ENCODE measurements around the gene PRKCA.

DNA sequence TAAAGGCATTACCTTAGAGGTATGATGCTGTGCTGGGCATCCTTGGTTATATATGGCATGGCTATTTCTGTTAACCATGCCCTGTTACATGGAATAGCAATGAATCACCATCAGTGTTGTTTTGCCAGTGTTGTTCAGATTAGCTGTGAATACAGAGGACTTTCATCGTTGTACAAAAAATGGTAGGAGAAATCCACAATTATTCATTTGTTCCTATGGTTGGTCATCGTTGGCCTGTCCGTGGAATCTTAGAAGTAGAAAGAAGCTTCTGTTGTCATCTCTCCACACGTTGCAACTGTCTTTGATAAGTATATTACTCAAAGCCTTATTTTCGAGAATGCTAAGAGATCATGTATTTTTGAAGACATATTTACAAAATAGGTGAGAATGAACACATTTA lies 418.2 kb downstream of the PRKCA start:
- TF ChIP-seq, protein P1, sequence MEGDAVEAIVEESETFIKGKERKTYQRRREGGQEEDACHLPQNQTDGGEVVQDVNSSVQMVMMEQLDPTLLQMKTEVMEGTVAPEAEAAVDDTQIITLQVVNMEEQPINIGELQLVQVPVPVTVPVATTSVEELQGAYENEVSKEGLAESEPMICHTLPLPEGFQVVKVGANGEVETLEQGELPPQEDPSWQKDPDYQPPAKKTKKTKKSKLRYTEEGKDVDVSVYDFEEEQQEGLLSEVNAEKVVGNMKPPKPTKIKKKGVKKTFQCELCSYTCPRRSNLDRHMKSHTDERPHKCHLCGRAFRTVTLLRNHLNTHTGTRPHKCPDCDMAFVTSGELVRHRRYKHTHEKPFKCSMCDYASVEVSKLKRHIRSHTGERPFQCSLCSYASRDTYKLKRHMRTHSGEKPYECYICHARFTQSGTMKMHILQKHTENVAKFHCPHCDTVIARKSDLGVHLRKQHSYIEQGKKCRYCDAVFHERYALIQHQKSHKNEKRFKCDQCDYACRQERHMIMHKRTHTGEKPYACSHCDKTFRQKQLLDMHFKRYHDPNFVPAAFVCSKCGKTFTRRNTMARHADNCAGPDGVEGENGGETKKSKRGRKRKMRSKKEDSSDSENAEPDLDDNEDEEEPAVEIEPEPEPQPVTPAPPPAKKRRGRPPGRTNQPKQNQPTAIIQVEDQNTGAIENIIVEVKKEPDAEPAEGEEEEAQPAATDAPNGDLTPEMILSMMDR (IDR thresholded peaks at IDR 0.05): no peak
- no peak for TF ChIP-seq POLR2A (IDR thresholded peaks at IDR 0.05)
